Hepatocyte (in vitro differentiated cells): Measurements from ENCODE around the gene TWSG1.

Source experiments
- CTCF ChIP-seq: fragments of 200-600 bp; sonication (generic); IDR thresholded peaks from 2 replicates; pipeline ENCODE4 v1.5.1; 2016; ENCODE audit warnings: antibody characterized with exemption, mild to moderate bottlenecking; ENCODE audit not compliant: poor library complexity
- EZH2 ChIP-seq: fragments of 200-600 bp; sonication (generic); IDR thresholded peaks from 2 replicates; pipeline ENCODE4 v1.6.1; 2016; ENCODE audit warnings: antibody characterized with exemption, mild to moderate bottlenecking, borderline replicate concordance
- EZH2phosphoT487 ChIP-seq: fragments of 200-600 bp; sonication (generic); IDR thresholded peaks from one replicate; pipeline ENCODE4 v1.6.1; 2018; ENCODE audit warnings: antibody characterized with exemption, mild to moderate bottlenecking, low read depth, moderate library complexity; ENCODE audit not compliant: unreplicated experiment, severe bottlenecking

- TF ChIP-seq CTCF (no peak), EZH2 (no peak), EZH2phosphoT487 (no peak)
Observed at GRCh38 chr18:9436206-9436929, 101.8 kb downstream of the TWSG1 start.
